ENCODE measurements around the gene RBM15B.
"Not testable (repeated sequence)": the region's sequence is repeated elsewhere in the genome, so short reads cannot be mapped to it uniquely, and the experiment has no call there.

RBM15B gene

GRCh38 chr3:51391075-51391565 lies at the start of gene RBM15B:
Gene RBM15B (plus strand): TSS chr3:51391285. CDS start chr3:51391400, 115 bp downstream.
- peak; percentile 88 for DNase-seq (ENCODE audit: low read depth, low spot score)

GRCh38 chr3:51343918-51344687 lies 47.0 kb upstream of the RBM15B start:
- no peak for DNase-seq (ENCODE audit: low read depth, low spot score)

- DNase-seq (ENCODE audit: low read depth, low spot score), result no peak
Measured at GRCh38 chr3:51350751-51351150, 40.3 kb upstream of the RBM15B start.

DNA sequence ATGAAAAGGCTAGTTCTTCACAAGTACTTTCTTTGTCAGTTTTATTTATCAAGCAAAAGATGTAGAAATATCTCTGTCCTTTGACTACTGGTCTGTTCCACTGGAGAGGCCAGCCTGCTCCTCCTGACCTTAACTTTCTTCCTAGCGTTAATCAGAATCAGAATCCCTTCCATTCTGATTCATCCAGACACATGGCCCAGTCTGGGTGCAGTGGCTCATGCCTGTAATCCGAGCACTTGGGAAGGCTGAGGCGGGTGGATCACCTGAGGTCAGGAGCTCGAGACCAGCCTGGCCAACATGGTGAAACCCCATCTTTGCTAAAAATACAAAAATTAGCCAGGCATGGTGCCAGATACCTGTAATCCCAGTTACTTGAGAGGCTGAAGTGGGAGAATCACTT lies 38.0 kb upstream of the RBM15B start:
- DNase-seq (ENCODE audit: low read depth, low spot score), result no peak

GRCh38 chr3:51353691-51354090 lies 37.4 kb upstream of the RBM15B start:
- DNase-seq (ENCODE audit: low read depth, low spot score), result no peak

GRCh38 chr3:51354172-51354571 lies 36.9 kb upstream of the RBM15B start:
- no peak for DNase-seq (ENCODE audit: low read depth, low spot score)

GRCh38 chr3:51354731-51355615 lies 36.1 kb upstream of the RBM15B start:
- no peak for DNase-seq (ENCODE audit: low read depth, low spot score)

GRCh38 chr3:51355891-51356578 lies 35.0 kb upstream of the RBM15B start:
- DNase-seq (ENCODE audit: low read depth, low spot score), result no peak

GRCh38 chr3:51357856-51358255 lies 33.2 kb upstream of the RBM15B start:
- DNase-seq (ENCODE audit: low read depth, low spot score), result no peak

- DNase-seq (ENCODE audit: low read depth, low spot score), result no peak
Measured at GRCh38 chr3:51358981-51359380, 32.1 kb upstream of the RBM15B start.

DNA sequence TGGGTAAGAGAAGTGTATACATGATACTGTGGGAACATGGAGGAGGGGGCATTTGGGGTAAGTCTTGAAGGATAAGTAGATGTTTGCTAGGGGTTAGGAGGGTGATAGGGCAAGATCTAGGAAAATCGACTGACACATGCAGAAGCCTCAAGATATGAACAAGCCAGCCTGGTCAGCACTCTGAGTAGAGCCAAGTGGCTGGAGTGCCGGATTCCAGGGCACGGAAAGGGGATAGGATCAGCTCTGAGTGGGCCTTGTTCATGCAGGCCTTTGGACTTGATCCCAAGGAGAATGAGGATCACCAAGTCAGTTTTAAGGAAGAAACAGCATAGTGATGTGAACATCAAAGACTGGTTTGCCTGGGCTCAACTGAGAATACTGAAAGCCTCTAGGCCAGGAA lies 30.3 kb upstream of the RBM15B start:
- no peak for DNase-seq (ENCODE audit: low read depth, low spot score)

- DNase-seq (ENCODE audit: low read depth, low spot score), result no peak
Measured at GRCh38 chr3:51361746-51362145, 29.3 kb upstream of the RBM15B start.

GRCh38 chr3:51362476-51362875 lies 28.6 kb upstream of the RBM15B start:
- DNase-seq (ENCODE audit: low read depth, low spot score), result no peak

- DNase-seq (ENCODE audit: low read depth, low spot score), result not testable (repeated sequence)
Measured at GRCh38 chr3:51368276-51368675, 22.8 kb upstream of the RBM15B start.

DNA sequence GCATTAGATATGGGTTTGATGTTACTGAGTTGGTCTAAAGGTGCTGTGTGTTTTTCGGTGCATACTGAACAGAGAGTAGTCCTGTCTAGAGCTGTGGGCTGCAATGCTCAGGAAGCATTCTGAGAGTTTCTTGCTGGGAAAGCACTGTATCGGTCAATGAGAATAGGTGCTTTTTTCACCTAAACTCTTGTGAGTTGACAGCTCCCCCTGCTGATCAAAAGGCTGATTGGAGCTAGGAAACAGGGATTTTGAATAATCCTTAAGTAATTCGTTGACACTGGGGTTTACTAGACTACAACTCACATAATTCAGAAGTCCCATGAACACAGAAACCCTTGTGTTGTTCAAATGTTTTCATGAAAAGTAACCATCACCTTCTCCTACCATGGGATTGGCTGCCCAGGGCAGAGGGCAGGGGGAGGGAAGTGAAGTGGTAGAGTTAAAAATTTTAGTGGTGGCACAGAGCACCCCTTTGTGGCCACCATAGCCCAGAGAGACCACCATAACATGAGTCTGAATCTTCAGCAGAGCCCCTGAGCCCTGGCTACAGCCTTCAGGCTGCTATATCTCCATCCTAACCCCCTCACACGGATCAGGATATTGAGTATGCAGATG lies 19.0 kb upstream of the RBM15B start:
- DNase-seq (ENCODE audit: low read depth, low spot score), result peak; percentile 26

DNA sequence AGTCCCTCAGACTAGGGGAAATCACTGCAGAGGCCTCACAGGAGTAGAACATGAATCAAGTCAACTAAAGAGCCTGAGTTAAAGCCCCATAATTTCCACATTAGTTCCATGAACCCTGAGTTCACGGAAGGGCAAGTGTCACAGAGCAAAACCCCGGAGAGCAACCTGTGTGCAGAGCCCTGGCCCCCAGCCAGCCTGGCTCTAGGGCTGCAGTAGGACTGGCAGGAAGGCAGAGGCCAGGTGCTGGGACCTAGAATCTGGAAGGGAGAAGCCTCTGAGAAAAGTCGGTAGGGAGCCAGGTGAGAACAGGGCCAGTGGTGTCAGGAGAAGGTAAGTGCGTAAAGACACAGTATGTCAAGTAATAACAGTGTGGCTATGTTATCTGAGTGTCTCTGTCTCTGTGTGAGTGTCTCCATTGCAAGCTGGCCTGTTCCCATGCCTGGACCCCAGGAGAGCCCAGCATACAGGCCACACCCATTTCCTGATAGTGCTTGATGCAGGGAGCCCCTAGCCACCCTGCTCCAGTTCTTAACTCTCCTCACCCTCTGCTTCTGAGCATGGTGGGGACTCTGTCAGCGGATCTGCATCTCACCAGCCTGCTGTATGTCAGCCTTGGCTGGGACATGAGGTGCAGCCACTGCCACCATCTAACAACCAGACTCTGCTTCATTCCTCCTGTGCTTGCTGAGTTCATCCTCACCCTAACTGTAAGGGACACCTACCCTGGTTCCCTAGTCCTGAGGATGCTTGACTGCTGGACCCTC lies 17.2 kb upstream of the RBM15B start:
- DNase-seq (ENCODE audit: low read depth, low spot score), result no peak

DNA sequence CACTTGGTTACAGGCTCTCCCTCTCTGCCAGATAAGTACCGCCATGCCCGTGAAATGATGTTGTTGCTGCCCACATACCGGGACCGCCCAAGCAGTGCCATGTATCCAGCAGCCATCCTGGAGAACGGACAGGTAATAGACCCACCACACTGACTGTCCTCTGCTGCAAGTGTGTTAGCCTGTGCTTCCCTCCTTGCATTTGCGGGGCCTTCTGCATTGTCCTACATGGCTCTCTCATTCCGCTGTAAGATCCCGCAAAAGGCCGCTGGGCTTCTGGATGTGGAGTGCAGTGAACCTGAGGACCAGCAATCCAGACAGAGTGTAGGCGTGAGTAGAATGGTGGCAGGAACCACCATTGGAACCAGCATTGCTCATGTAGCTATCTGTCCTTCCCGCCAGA lies 16.6 kb upstream of the RBM15B start:
- no peak for DNase-seq (ENCODE audit: low read depth, low spot score)

GRCh38 chr3:51375136-51375535 lies 15.9 kb upstream of the RBM15B start:
- no peak for DNase-seq (ENCODE audit: low read depth, low spot score)

GRCh38 chr3:51375571-51375970 lies 15.5 kb upstream of the RBM15B start:
- no peak for DNase-seq (ENCODE audit: low read depth, low spot score)

DNA sequence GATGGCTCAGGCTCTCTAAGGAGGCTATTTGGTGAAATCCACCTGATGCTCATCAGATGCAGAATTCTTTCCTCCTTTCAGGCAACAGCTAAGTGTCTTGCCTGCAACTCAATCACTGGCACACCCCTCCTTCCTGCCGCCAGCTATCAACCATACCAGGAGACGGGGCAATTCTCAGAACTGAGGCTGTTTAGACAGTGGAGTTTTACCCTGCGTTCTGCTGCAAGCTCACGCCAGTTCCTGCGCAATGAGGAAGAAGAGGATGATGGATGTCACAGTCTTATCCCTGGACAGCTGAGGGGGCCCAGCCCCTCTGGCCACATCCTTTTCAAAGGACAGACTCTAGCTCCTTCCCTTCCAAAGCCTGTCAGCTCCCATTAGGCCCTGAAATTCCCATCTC lies 13.0 kb upstream of the RBM15B start:
- DNase-seq (ENCODE audit: low read depth, low spot score), result no peak

DNA sequence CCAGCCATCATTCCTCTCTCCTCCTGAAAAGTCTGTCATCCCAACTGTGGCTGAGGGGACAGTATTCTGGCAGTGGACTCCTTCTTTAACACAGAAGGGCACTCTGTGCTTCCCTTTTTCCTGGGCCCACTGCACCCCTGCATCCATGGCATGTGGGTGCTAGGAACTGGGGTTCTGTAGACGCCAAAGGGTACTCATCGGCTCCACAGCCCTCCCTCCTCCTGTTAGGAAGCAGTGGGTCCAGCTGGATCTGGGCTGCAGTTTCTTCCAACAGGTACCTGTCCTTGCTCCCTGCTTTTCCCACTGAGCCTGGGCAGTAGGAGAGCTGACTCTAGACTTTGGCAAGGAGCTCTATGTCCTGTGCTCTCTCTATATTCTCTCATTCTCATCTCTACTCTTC lies 12.4 kb upstream of the RBM15B start:
- no peak for DNase-seq (ENCODE audit: low read depth, low spot score)

Measured in brain pericyte (primary cell).